Measurements from ENCODE around the gene LRIG1.

DNA sequence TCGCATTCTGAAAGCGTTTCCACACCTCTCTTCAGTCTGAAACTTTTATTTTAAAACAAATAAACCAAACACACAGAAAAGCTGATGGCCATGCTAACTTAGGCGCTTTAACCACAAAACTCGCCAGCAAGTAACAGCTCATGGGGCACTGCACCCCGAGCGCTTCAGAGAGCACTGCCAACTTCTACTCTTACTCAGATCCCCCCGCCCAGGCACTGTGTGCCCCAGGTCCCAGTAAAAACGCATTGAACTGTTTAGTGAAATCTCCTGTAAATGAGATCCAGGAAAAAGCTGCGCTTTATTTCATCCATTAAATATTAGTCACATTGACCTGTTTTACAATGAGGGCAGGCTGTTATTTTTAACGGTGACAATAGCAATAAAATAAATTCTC is 99.7 kb downstream of the LRIG1 start:
- TF ChIP-seq, protein P1, sequence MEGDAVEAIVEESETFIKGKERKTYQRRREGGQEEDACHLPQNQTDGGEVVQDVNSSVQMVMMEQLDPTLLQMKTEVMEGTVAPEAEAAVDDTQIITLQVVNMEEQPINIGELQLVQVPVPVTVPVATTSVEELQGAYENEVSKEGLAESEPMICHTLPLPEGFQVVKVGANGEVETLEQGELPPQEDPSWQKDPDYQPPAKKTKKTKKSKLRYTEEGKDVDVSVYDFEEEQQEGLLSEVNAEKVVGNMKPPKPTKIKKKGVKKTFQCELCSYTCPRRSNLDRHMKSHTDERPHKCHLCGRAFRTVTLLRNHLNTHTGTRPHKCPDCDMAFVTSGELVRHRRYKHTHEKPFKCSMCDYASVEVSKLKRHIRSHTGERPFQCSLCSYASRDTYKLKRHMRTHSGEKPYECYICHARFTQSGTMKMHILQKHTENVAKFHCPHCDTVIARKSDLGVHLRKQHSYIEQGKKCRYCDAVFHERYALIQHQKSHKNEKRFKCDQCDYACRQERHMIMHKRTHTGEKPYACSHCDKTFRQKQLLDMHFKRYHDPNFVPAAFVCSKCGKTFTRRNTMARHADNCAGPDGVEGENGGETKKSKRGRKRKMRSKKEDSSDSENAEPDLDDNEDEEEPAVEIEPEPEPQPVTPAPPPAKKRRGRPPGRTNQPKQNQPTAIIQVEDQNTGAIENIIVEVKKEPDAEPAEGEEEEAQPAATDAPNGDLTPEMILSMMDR (conservative IDR thresholded peaks at IDR 0.05; ENCODE audit: low read depth, low read length), result no peak
- TF ChIP-seq EZH2phosphoT487 (IDR thresholded peaks at IDR 0.05; ENCODE audit: borderline replicate concordance, low read length), result no peak

Measured in PC-3 (cell line).